Mucosa of rectum (tissue), 2 donors: Measurements from ENCODE around the gene KDM5A.

Experiments used
- H3K27ac ChIP-seq, 2 donors: one replicate each; pipeline ENCODE4 v1.7.0; 2013; ENCODE audit warnings: inconsistent platforms in 2 of 2, low read depth in 2 of 2, low read length in 2 of 2
- H3K27me3 ChIP-seq, 2 donors: one replicate each; pipeline ENCODE4 v1.7.0; 2013; ENCODE audit warnings: low read length in 2 of 2; ENCODE audit not compliant: control insufficient read depth in 2 of 2, insufficient read depth in 2 of 2
- H3K36me3 ChIP-seq, 2 donors: one replicate each; pipeline ENCODE4 v1.7.0; 2013; ENCODE audit warnings: low read length in 2 of 2; ENCODE audit not compliant: control insufficient read depth in 2 of 2, insufficient read depth in 2 of 2
- H3K4me1 ChIP-seq, 2 donors: one replicate each; pipeline ENCODE4 v1.7.0; 2013; ENCODE audit warnings: low read length in 2 of 2, mild to moderate bottlenecking in 1 of 2; ENCODE audit not compliant: control insufficient read depth in 2 of 2, insufficient read depth in 2 of 2
- H3K4me3 ChIP-seq, 2 donors: one replicate each; pipeline ENCODE4 v1.7.0; 2013; ENCODE audit warnings: low read length in 2 of 2
- H3K9ac ChIP-seq, 2 donors: one replicate each; pipeline ENCODE4 v1.7.0; 2013; ENCODE audit warnings: low read length in 2 of 2, low read depth in 1 of 2, mild to moderate bottlenecking in 1 of 2
- H3K9me3 ChIP-seq, 2 donors: one replicate each; pipeline ENCODE4 v1.7.0; 2013; ENCODE audit warnings: low read length in 2 of 2; ENCODE audit not compliant: control insufficient read depth in 2 of 2
- donor health status: healthy.
- donor health status: Normal muscosa, but diverticular disease.

The KDM5A gene

DNA sequence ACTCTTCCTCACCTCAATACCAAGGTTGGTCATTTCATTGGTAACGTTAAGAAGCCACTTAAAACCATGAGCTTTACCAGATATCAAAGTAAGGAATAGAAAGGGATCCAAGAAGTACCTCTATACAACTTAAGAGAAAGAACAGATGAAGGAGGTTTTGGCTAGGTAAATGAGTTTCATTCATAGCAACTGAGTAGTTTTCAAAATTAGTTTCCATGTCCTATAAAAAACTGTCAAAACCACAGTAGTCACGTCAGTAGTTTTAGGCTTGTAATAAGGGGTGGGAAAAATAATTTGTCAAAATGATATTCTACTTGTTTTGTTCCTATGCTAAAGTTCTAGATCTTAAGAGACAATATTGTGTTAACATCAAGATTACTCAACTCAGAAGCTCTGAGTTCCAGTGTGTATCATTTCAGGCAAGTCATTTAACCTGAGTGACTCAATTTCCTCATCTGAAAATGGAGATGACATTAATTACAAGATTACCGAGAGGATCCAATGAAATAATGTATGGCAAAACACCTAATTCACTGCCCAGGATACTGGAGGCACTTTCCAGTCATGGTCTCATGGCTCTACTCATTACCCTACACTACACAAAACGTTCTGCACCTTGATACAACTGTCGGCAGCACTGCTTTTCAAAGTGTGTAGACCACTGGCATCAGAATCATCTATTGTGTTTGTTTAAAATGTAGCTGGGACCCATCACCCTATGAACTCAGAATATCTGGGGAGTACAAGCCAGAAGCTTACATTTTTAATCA lies 102.4 kb downstream of the KDM5A start:
- Histone ChIP-seq H3K9me3 (no peaks in the 10 kb centered on the region), H3K27me3 (no peaks in the 10 kb centered on the region), H3K4me1 (no peaks in the 10 kb centered on the region), H3K4me3 (no peak overlapping the region), H3K27ac (no peak overlapping the region), H3K36me3 (peaks cover 24 to 26% of the 10 kb centered on the region in 2 donors), H3K9ac (no peak overlapping the region)

DNA sequence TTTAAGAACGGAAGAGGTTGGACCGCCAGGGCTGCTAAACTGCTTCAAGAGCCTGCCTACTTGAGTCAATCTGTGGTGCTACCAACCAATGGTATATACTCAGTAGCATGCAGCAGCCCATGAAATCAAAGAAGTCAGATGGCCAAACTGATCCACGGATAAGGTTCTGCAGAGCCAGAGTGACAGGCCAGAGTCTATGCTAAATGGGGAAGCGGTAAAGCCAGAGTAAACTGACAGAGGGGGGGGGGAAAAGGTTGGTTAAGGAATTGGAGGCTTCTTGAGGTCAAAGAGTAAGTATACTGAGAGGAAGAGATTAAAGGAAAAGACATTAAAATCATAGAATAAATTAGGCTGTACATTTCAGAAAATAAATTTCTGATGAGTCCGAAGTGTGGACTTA lies 111.1 kb downstream of the KDM5A start:
- Histone ChIP-seq H3K27ac (no peak overlapping the region), H3K4me3 (no peak overlapping the region), H3K27me3 (no peaks in the 10 kb centered on the region), H3K9me3 (no peaks in the 10 kb centered on the region), H3K36me3 (peaks cover 2 to 8% of the 10 kb centered on the region in 2 donors), H3K4me1 (no peaks in the 10 kb centered on the region), H3K9ac (no peak overlapping the region)

DNA sequence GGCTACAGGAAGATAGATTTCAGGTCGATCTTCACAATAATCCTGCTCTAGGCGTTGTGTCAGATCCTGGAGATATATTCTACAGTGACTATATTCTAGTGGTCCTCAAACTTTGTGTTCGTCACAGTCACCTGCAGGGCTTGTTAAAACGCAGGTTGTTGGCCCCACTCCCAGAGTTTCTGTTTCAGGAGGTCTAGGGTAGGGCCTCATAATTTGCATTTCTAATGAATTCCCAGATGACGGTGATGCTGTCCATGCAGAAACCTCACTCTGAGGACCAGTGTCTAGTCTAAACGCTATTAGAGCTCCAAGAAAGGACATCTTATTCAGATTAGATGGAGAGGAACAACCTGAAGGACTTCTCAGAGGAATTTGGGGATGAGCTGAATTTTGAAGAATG lies 113.3 kb downstream of the KDM5A start:
- Histone ChIP-seq H3K36me3 (peaks cover 0 to 7% of the 10 kb centered on the region in 2 donors), H3K27ac (no peak overlapping the region)

GRCh38 chr12:273382-273781 lies 115.7 kb downstream of the KDM5A start:
- no peak overlapping the region for H3K27ac ChIP-seq
- no peaks in the 10 kb centered on the region for H3K4me1 ChIP-seq
- no peaks in the 10 kb centered on the region for H3K27me3 ChIP-seq
- no peak overlapping the region for H3K9ac ChIP-seq
- no peaks in the 10 kb centered on the region for H3K36me3 ChIP-seq
- no peaks in the 10 kb centered on the region for H3K9me3 ChIP-seq
- no peak overlapping the region for H3K4me3 ChIP-seq

More for the DNA sequence above, 113.3 kb downstream of the KDM5A start:
- Histone ChIP-seq H3K27me3 (no peaks in the 10 kb centered on the region), H3K9me3 (no peaks in the 10 kb centered on the region), H3K9ac (no peak overlapping the region), H3K4me1 (no peaks in the 10 kb centered on the region), H3K4me3 (no peak overlapping the region)

- no peak overlapping the region for H3K27ac ChIP-seq
- no peak overlapping the region for H3K9ac ChIP-seq
Measured at GRCh38 chr12:272942-273341, 116.2 kb downstream of the KDM5A start.

DNA sequence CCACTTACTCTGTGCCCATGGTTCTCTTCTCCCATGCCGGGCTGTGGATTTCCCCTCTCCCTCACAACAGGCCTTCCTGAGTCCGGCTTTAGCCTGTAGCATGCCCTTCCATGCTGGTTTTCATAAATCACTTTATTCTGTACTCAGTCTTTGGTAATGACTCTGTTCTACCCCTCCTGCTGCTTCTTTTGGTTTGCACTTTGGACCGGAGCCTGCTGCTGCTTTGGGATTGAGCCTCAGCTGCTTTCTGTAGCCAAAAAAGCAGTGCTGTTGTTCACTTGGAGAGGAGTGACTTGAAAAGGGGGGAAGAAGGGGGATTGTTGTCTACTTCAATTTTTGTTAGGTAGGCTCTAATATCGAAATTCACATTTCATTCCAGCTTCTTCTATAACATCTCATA lies 118.0 kb downstream of the KDM5A start:
- H3K27ac ChIP-seq, result no peak overlapping the region
- no peak overlapping the region for H3K4me3 ChIP-seq
- no peaks in the 10 kb centered on the region for H3K36me3 ChIP-seq
- no peaks in the 10 kb centered on the region for H3K9me3 ChIP-seq
- H3K9ac ChIP-seq, result no peak overlapping the region
- no peaks in the 10 kb centered on the region for H3K4me1 ChIP-seq
- peaks cover 0 to 3% of the 10 kb centered on the region in 2 donors for H3K27me3 ChIP-seq

More at GRCh38 chr12:272942-273341, 116.2 kb downstream of the KDM5A start:
- H3K27me3 ChIP-seq, result no peaks in the 10 kb centered on the region
- no peak overlapping the region for H3K4me3 ChIP-seq
- no peaks in the 10 kb centered on the region for H3K9me3 ChIP-seq
- no peaks in the 10 kb centered on the region for H3K4me1 ChIP-seq
- no peaks in the 10 kb centered on the region for H3K36me3 ChIP-seq

- H3K9ac ChIP-seq, result no peak overlapping the region
- no peaks in the 10 kb centered on the region for H3K4me1 ChIP-seq
- no peaks in the 10 kb centered on the region for H3K9me3 ChIP-seq
- H3K36me3 ChIP-seq, result no peaks in the 10 kb centered on the region
- no peak overlapping the region for H3K27ac ChIP-seq
- peaks cover 0 to 3% of the 10 kb centered on the region in 2 donors for H3K27me3 ChIP-seq
- H3K4me3 ChIP-seq, result no peak overlapping the region
Measured at GRCh38 chr12:269191-269590, 119.9 kb downstream of the KDM5A start.

DNA sequence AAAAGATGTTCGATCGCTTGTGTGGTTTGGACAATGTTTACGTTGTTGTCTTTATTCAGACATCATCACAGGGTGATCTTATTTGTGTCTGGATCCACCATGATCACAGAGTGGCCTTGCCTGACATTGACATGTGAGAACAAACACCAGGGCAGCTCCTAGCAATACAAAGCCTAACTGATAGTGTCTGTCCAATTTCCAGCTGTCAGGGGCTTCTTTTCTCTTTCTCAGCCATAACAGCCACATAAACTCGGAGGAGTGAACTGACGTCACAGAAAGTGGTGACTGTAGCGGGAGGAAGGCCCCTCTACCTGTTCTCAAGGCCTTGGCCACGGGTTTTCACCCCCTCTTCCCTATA lies 120.7 kb downstream of the KDM5A start:
- no peak overlapping the region for H3K27ac ChIP-seq
- no peaks in the 10 kb centered on the region for H3K9me3 ChIP-seq
- peaks cover 0 to 3% of the 10 kb centered on the region in 2 donors for H3K27me3 ChIP-seq
- no peaks in the 10 kb centered on the region for H3K36me3 ChIP-seq
- H3K9ac ChIP-seq, result no peak overlapping the region
- no peaks in the 10 kb centered on the region for H3K4me1 ChIP-seq
- no peak overlapping the region for H3K4me3 ChIP-seq

DNA sequence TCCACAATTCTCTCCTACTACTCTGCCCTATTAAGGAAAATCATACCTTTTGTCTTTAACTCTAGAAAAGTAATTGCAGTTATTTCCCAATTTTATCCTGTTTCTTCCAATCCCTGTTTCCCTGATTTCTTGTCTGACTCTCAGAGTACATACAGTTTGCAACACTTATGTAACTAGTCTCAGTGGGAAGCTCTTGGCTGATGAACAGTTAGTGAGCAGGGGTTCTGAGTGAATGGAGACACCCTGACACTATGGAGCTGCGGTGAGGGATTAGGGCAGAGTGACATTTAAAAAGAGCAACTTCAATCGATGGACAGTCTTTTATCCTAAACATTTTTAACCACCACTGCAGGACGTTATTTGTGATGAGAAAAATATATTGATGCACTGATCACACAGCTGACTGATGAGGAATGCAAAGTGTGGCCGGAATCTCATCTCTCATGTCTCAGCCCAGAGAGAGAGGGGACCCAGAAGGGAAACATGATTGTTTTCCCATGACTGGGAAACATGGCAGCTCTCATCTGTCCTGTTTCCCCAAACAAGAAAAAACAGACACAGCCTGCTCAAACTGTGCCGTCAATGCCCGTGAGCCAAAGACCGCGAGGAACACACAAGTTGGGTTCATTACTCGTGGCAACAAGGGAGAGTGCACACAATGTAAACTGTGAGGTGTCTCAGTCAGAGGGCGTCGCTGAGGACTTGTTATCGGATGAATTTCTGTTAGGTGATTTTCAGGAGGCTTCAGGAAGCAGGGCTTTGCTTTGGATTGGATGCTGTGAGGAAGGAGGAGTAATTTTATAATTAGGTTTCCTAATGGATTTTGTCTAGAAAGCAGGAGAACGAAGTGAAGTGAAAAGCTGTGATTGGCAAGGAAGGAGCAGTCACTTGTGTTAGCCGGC lies 121.3 kb downstream of the KDM5A start:
- Histone ChIP-seq H3K36me3 (no peaks in the 10 kb centered on the region), H3K27me3 (peaks cover 0 to 7% of the 10 kb centered on the region in 2 donors), H3K27ac (no peak overlapping the region), H3K9ac (no peak overlapping the region), H3K4me1 (no peaks in the 10 kb centered on the region), H3K4me3 (no peak overlapping the region), H3K9me3 (no peaks in the 10 kb centered on the region)

DNA sequence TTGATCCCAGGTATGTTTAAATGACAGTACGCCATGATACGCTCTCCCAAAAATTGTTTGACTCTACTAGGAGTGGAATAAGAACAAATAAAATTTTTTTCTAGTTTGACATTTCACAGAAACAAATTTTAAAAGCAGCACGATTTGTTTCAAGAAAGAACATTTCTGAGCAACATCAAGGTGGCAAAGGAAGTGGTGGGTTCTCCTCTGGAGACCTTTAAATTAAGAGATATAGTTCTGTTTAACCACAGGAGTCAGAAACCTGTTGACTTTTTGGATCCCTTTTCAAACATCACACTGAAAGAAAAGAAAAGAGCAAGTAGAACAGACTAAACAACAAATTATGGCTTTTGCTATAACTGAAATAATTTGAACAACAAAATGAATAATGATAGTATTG lies 124.0 kb downstream of the KDM5A start:
- Histone ChIP-seq H3K4me1 (no peaks in the 10 kb centered on the region), H3K27me3 (peaks cover 2 to 9% of the 10 kb centered on the region in 2 donors), H3K9me3 (no peaks in the 10 kb centered on the region), H3K4me3 (no peak overlapping the region), H3K36me3 (no peaks in the 10 kb centered on the region), H3K9ac (no peak overlapping the region), H3K27ac (no peak overlapping the region)
